HEK293 (cell line): ENCODE results near the gene FEZ2.

ENCODE experiments used
- BCL11A ChIP-seq: fragments of 450-650 bp; formaldehyde crosslinking; IDR thresholded peaks from 2 replicates; pipeline ENCODE4 v1.5.1; 2016; ENCODE audit warnings: low read depth, missing biosample characterization, missing genetic modification characterization
- ZEB2 ChIP-seq: fragments of 450-650 bp; formaldehyde crosslinking; IDR thresholded peaks from 2 replicates; pipeline ENCODE4 v1.5.1; 2016; ENCODE audit warnings: missing biosample characterization, missing genetic modification characterization
- ZNF416 ChIP-seq: fragments of 450-650 bp; formaldehyde crosslinking; IDR thresholded peaks from 2 replicates; pipeline ENCODE4 v1.5.1; 2016; ENCODE audit warnings: missing biosample characterization, missing genetic modification characterization
- ZNF423 ChIP-seq: fragments of 450-650 bp; formaldehyde crosslinking; IDR thresholded peaks from 2 replicates; pipeline ENCODE4 v1.5.1; 2016; ENCODE audit warnings: missing biosample characterization, missing genetic modification characterization
- ZNF561 ChIP-seq: fragments of 450-650 bp; IDR thresholded peaks from 2 replicates; pipeline ENCODE4 v1.5.1; 2018; ENCODE audit warnings: missing biosample characterization, missing genetic modification characterization, borderline replicate concordance
- ZNF777 ChIP-seq: fragments of 450-650 bp; formaldehyde crosslinking; IDR thresholded peaks from 2 replicates; pipeline ENCODE4 v1.5.1; 2017; ENCODE audit warnings: missing biosample characterization, missing genetic modification characterization, borderline replicate concordance
- TF ChIP-seq, protein P1 (sequence below): fragments of 450-650 bp; formaldehyde crosslinking; IDR thresholded peaks from 2 replicates; pipeline ENCODE4 v1.5.1; 2016; ENCODE audit warnings: missing biosample characterization, missing genetic modification characterization
- TF ChIP-seq, protein P2 (sequence below): fragments of 450-650 bp; IDR thresholded peaks from 2 replicates; pipeline ENCODE4 v1.5.1; 2018; ENCODE audit warnings: missing biosample characterization, missing genetic modification characterization
- TF ChIP-seq, protein P3 (sequence below): fragments of 450-650 bp; formaldehyde crosslinking; optimal IDR thresholded peaks from 2 replicates; pipeline ENCODE3; 2016; ENCODE audit warnings: missing biosample characterization, mild to moderate bottlenecking, missing genetic modification characterization

DNA sequence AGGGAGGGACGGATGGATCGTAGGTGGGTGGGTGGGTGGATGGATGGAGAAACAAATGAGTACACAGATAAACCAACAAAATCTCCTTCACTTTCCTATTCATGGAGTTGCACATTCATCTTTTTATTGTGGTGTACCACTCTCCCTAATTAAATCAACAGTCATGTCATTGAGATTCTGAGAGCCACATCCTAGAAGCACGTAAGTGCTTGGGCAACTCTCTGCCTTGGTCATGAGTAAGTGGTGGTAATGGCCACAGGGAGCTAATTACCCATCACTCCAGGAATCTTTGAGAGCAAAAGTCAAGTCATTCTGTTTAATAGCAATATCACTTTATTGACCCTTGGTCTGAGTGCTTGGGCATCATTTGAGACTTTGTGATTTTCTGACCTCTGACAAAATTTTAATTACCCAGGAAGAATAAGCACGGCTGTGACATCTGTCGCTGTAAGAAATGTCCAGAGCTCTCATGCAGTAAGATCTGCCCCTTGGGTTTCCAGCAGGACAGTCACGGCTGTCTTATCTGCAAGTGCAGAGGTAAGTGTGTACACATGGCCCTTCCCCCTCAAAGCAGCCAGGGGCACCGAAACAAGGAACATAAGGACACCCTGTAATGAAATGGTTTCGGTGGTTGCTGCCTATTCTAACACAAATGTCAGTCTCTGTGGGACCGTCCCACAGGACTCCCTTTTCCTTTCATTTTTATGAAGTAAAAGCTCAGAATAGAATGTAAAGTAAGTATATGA is 85.9 kb downstream of the FEZ2 start:
- TF ChIP-seq, protein P1, sequence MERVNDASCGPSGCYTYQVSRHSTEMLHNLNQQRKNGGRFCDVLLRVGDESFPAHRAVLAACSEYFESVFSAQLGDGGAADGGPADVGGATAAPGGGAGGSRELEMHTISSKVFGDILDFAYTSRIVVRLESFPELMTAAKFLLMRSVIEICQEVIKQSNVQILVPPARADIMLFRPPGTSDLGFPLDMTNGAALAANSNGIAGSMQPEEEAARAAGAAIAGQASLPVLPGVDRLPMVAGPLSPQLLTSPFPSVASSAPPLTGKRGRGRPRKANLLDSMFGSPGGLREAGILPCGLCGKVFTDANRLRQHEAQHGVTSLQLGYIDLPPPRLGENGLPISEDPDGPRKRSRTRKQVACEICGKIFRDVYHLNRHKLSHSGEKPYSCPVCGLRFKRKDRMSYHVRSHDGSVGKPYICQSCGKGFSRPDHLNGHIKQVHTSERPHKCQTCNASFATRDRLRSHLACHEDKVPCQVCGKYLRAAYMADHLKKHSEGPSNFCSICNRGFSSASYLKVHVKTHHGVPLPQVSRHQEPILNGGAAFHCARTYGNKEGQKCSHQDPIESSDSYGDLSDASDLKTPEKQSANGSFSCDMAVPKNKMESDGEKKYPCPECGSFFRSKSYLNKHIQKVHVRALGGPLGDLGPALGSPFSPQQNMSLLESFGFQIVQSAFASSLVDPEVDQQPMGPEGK, result no peak
- no peak for TF ChIP-seq BCL11A (tag by site-specific recombination)
- TF ChIP-seq ZEB2 (tag by site-specific recombination), result no peak
- no peak for TF ChIP-seq ZNF561 (tag by site-specific recombination)
- no peak for TF ChIP-seq ZNF416 (tag by site-specific recombination)
- TF ChIP-seq ZNF777 (tag by site-specific recombination), result no peak
- no peak for TF ChIP-seq ZNF423 (tag by site-specific recombination)
- TF ChIP-seq, protein P2, sequence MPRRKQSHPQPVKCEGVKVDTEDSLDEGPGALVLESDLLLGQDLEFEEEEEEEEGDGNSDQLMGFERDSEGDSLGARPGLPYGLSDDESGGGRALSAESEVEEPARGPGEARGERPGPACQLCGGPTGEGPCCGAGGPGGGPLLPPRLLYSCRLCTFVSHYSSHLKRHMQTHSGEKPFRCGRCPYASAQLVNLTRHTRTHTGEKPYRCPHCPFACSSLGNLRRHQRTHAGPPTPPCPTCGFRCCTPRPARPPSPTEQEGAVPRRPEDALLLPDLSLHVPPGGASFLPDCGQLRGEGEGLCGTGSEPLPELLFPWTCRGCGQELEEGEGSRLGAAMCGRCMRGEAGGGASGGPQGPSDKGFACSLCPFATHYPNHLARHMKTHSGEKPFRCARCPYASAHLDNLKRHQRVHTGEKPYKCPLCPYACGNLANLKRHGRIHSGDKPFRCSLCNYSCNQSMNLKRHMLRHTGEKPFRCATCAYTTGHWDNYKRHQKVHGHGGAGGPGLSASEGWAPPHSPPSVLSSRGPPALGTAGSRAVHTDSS (tag by site-specific recombination), result no peak
- TF ChIP-seq, protein P3, sequence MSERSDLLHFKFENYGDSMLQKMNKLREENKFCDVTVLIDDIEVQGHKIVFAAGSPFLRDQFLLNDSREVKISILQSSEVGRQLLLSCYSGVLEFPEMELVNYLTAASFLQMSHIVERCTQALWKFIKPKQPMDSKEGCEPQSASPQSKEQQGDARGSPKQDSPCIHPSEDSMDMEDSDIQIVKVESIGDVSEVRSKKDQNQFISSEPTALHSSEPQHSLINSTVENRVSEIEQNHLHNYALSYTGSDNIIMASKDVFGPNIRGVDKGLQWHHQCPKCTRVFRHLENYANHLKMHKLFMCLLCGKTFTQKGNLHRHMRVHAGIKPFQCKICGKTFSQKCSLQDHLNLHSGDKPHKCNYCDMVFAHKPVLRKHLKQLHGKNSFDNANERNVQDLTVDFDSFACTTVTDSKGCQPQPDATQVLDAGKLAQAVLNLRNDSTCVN (tag by site-specific recombination), result no peak
